K562 (cell line): ENCODE results near the gene CYB561A3. TPM values are rescaled to one million over a fixed set of nuclear protein-coding genes. Genes with fewer than 3 reads are reported as not detected.

Source experiments
- ARNT ChIP-seq, 2 experiments: fragments of 450-650 bp; IDR thresholded peaks; 2 replicates each; pipeline ENCODE4 v1.6.1; 2016; ENCODE audit warnings: mild to moderate bottlenecking in 1 of 2
- BRD9 ChIP-seq: fragments of 450-650 bp; IDR thresholded peaks from 2 replicates; pipeline ENCODE4 v1.6.1; 2018; ENCODE audit warnings: low read depth; ENCODE audit not compliant: partially characterized antibody
- CBFA2T2 ChIP-seq: fragments of 450-650 bp; conservative IDR thresholded peaks from 2 replicates; pipeline ENCODE4 v1.6.1; 2017; ENCODE audit warnings: mild to moderate bottlenecking
- CREB1 ChIP-seq, 2 experiments: sonication (generic) in 1 of 2; formaldehyde crosslinking in 1 of 2; IDR thresholded peaks; 2 replicates each; pipeline versions ENCODE4 v1.6.1 to v1.8.0; 2012 to 2022; ENCODE audit warnings: inconsistent platforms in 1 of 2, mild to moderate bottlenecking in 1 of 2, missing genetic modification reagents in 1 of 2, moderate library complexity in 1 of 2
- ELF2 ChIP-seq: fragments of 250-450 bp; sonication (Bioruptor Pico); IDR thresholded peaks from 2 replicates; pipeline ENCODE4 v1.5.0; 2021; ENCODE audit warnings: mild to moderate bottlenecking
- EP400 ChIP-seq: fragments of 450-650 bp; IDR thresholded peaks from 2 replicates; pipeline ENCODE4 v1.6.1; 2017; ENCODE audit warnings: antibody characterized with exemption, mild to moderate bottlenecking, moderate library complexity
- ETV6 ChIP-seq, 3 experiments: fragments of 150-350 bp in 1 of 3; sonication (generic) in 1 of 3; formaldehyde crosslinking in 1 of 3; IDR thresholded peaks; 2 replicates each; pipeline versions ENCODE4 v1.6.1 to v1.8.0; 2014 to 2022; ENCODE audit warnings: borderline replicate concordance in 2 of 3, low read depth in 2 of 3, antibody characterized with exemption in 1 of 3, low read length in 1 of 3, mild to moderate bottlenecking in 1 of 3, missing genetic modification reagents in 1 of 3
- GATAD2A ChIP-seq: fragments of 450-650 bp; IDR thresholded peaks from 2 replicates; pipeline ENCODE4 v1.6.1; 2017
- KAT2B ChIP-seq: IDR thresholded peaks from one replicate; pipeline ENCODE4 v1.6.1; 2012; ENCODE audit warnings: low read depth, mild to moderate bottlenecking, control low read depth, inconsistent platforms, low read length, moderate library complexity
- MAZ ChIP-seq, 2 experiments: fragments of 450-650 bp in 1 of 2; sonication (generic) in 1 of 2; formaldehyde crosslinking; IDR thresholded peaks in 1 of 2; conservative IDR thresholded peaks in 1 of 2; 2 replicates each; pipeline versions ENCODE4 v1.4.0 to v1.5.0; 2020; ENCODE audit warnings: mild to moderate bottlenecking in 1 of 2, missing genetic modification reagents in 1 of 2
- NCOA6 ChIP-seq: fragments of 450-650 bp; IDR thresholded peaks from 2 replicates; pipeline ENCODE4 v1.6.1; 2017; ENCODE audit warnings: mild to moderate bottlenecking
- PHF21A ChIP-seq: fragments of 450-650 bp; IDR thresholded peaks from 2 replicates; pipeline ENCODE4 v1.6.1; 2017; ENCODE audit warnings: low read depth, borderline replicate concordance
- SMARCA4 ChIP-seq: fragments of 450-650 bp; IDR thresholded peaks from 2 replicates; pipeline ENCODE4 v1.6.1; 2016
- SNIP1 ChIP-seq: fragments of 450-650 bp; IDR thresholded peaks from 2 replicates; pipeline ENCODE4 v1.7.1; 2017; ENCODE audit warnings: low read depth, mild to moderate bottlenecking
- TAL1 ChIP-seq: fragments of 450-650 bp; IDR thresholded peaks from 2 replicates; pipeline ENCODE4 v1.6.1; 2016; ENCODE audit warnings: mild to moderate bottlenecking
- THAP7 ChIP-seq: fragments of 250-450 bp; sonication (Bioruptor Pico); IDR thresholded peaks from 2 replicates; pipeline ENCODE4 v1.5.0; 2021
- ZNF212 ChIP-seq: fragments of 450-650 bp; formaldehyde crosslinking; IDR thresholded peaks from 2 replicates; pipeline ENCODE4 v1.4.0; 2020; ENCODE audit warnings: mild to moderate bottlenecking
- ZNF274 ChIP-seq: IDR thresholded peaks from 2 replicates; pipeline ENCODE4 v1.6.1; 2011; ENCODE audit warnings: low read depth, mild to moderate bottlenecking, low read length, moderate library complexity, borderline replicate concordance
- ZNF639 ChIP-seq, 2 experiments: fragments of 200-800 bp in 1 of 2; sonication (Bioruptor generic) in 1 of 2; sonication (generic) in 1 of 2; formaldehyde crosslinking in 1 of 2; IDR thresholded peaks in 1 of 2; conservative IDR thresholded peaks in 1 of 2; 2 replicates each; pipeline versions ENCODE4 v1.5.0 to v1.6.1; 2016 to 2020; ENCODE audit warnings: missing compliant biosample characterization in 1 of 2, missing genetic modification characterization in 1 of 2, missing genetic modification reagents in 1 of 2
- polyA plus RNA-seq, 8 experiments: library from polyadenylated mRNA; depleted of rRNA in 4 of 8; stranded (reverse) in 5 of 8; unstranded in 3 of 8; fragments of >200 nt; fragmentation: Nextera tagmentation in 2 of 8; fragmentation: Illumina TruSeq in 1 of 8; extraction: Ambion mirVana in 2 of 8; extraction: Trizol in 1 of 8; gene quantifications; 2 replicates each; pipeline versions ENCODE4 v1.2.1 to v1.2.3, GENCODE V29; 2011 to 2014; ENCODE audit warnings: inconsistent platforms in 1 of 8, missing spikeins in 1 of 8
- total RNA-seq, 7 experiments: library from RNA; depleted of rRNA in 6 of 7; stranded (reverse); fragments of >200 nt in 6 of 7; fragmentation: Illumina TruSeq in 2 of 7; extraction: Trizol in 2 of 7; gene quantifications; 2 replicates each; pipeline versions ENCODE4 v1.2.1 to v1.2.3, GENCODE V29; 2011 to 2021; ENCODE audit warnings: low replicate concordance in 1 of 7
- TF ChIP-seq, protein P1 (sequence below), 2 experiments: fragments of 450-650 bp; conservative IDR thresholded peaks; 2 replicates each; pipeline ENCODE4 v1.6.1; 2017; ENCODE audit warnings: mild to moderate bottlenecking in 2 of 2, moderate library complexity in 2 of 2
- TF ChIP-seq, protein P2 (sequence below): fragments of 450-650 bp; conservative IDR thresholded peaks from 2 replicates; pipeline ENCODE4 v1.6.1; 2016; ENCODE audit warnings: missing genetic modification characterization, low read depth, mild to moderate bottlenecking, missing compliant biosample characterization, moderate library complexity
- TF ChIP-seq, protein P3 (sequence below): sonication (generic); formaldehyde crosslinking; IDR thresholded peaks from 2 replicates; pipeline ENCODE4 v1.8.0; 2022; ENCODE audit warnings: missing genetic modification reagents, mild to moderate bottlenecking, moderate library complexity, borderline replicate concordance

CYB561A3 gene
- total and polyA plus RNA-seq, 9 of the 15 experiments (the other 6 are each of a cell fraction or from before 2014, with no cell fraction given) = 29.2 to 78.9 (median 37.9) TPM

GRCh38 chr11:61342207-61342803 is 19.4 kb downstream of the CYB561A3 start (continued):
- TF ChIP-seq, protein P1, sequence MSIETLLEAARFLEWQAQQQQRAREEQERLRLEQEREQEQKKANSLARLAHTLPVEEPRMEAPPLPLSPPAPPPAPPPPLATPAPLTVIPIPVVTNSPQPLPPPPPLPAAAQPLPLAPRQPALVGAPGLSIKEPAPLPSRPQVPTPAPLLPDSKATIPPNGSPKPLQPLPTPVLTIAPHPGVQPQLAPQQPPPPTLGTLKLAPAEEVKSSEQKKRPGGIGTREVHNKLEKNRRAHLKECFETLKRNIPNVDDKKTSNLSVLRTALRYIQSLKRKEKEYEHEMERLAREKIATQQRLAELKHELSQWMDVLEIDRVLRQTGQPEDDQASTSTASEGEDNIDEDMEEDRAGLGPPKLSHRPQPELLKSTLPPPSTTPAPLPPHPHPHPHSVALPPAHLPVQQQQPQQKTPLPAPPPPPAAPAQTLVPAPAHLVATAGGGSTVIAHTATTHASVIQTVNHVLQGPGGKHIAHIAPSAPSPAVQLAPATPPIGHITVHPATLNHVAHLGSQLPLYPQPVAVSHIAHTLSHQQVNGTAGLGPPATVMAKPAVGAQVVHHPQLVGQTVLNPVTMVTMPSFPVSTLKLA (conservative IDR thresholded peaks at IDR 0.05) = peak; percentile 53 to 78
- TF ChIP-seq ETV6 (IDR thresholded peaks at IDR 0.05; ENCODE audit: borderline replicate concordance in 1 of 2, low read depth in 2 of 2, low read length in 1 of 2) = peak in 1 of 2 experiments; percentile 41; a peak in 1 of 4 replicates
- TF ChIP-seq ETV6 (CRISPR knock-in tag; IDR thresholded peaks at IDR 0.05; ENCODE audit: borderline replicate concordance) = no peak
- TF ChIP-seq KAT2B = no peak
- peak; percentile 57; the same call in 1 of the 2 replicates for TF ChIP-seq PHF21A
- peak; percentile 95 for TF ChIP-seq GATAD2A
- TF ChIP-seq ARNT (IDR thresholded peaks at IDR 0.05) = peak; percentile 62 to 71; a peak in 2 of 4 replicates
- peak; percentile 50 for TF ChIP-seq BRD9
- no peak for TF ChIP-seq ZNF212 (CRISPR knock-in tag)
- TF ChIP-seq TAL1 = peak; percentile 89
- no peak for TF ChIP-seq SNIP1
- peak; percentile 47; the same call in 1 of the 2 replicates for TF ChIP-seq ZNF274
- TF ChIP-seq NCOA6 = no peak; the same call in 1 of the 2 replicates
- 0 out of 4 replicates have a peak, but pooled peaks of 1 of the 2 experiments have one; percentile 51 for TF ChIP-seq MAZ (CRISPR knock-in tag; conservative IDR thresholded peaks at IDR 0.05 in 1 of 2, IDR thresholded peaks at IDR 0.05 in 1 of 2)
- no peak for TF ChIP-seq THAP7
- TF ChIP-seq, protein P2, sequence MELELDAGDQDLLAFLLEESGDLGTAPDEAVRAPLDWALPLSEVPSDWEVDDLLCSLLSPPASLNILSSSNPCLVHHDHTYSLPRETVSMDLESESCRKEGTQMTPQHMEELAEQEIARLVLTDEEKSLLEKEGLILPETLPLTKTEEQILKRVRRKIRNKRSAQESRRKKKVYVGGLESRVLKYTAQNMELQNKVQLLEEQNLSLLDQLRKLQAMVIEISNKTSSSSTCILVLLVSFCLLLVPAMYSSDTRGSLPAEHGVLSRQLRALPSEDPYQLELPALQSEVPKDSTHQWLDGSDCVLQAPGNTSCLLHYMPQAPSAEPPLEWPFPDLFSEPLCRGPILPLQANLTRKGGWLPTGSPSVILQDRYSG = peak; percentile 77; the same call in 1 of the 2 replicates
- peak; percentile 82 for TF ChIP-seq CREB1 (IDR thresholded peaks at IDR 0.05)
- TF ChIP-seq CREB1 (CRISPR knock-in tag; IDR thresholded peaks at IDR 0.05) = no peak
- TF ChIP-seq SMARCA4 = peak; percentile 87
- TF ChIP-seq EP400 = peak; percentile 70; the same call in 1 of the 2 replicates
- TF ChIP-seq CBFA2T2 = peak; percentile 98
- 0 out of 4 replicates have a peak, but pooled peaks of 1 of the 2 experiments have one; percentile 24 for TF ChIP-seq ZNF639 (CRISPR knock-in tag; conservative IDR thresholded peaks at IDR 0.05 in 1 of 2, IDR thresholded peaks at IDR 0.05 in 1 of 2)
- no peak for TF ChIP-seq ELF2 (CRISPR knock-in tag)
- TF ChIP-seq, protein P3, sequence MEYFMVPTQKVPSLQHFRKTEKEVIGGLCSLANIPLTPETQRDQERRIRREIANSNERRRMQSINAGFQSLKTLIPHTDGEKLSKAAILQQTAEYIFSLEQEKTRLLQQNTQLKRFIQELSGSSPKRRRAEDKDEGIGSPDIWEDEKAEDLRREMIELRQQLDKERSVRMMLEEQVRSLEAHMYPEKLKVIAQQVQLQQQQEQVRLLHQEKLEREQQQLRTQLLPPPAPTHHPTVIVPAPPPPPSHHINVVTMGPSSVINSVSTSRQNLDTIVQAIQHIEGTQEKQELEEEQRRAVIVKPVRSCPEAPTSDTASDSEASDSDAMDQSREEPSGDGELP (CRISPR knock-in tag) = peak; percentile 81; the same call in 1 of the 2 replicates
